ENCODE results near the gene PRKCH.

DNA sequence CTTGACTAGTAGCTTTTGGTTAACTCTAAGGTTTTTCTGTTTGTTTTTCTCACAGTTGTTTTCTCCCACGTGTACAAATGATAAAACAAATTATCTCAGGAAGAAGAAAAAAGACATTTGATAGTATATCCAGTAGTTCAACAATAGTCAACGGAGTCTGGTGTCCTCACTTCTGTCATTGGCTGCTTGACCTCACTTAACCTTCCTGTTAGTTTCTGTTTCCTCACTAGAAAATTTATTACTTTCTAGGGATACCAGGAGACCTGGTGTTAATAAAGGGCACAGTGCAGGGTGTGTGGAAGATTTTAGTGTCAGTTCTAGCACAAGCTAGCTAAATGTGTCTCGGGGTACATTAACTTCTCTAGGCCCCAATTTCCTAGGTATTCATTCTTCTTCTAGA lies 116.0 kb downstream of the PRKCH start:
- TF ChIP-seq, protein P1, sequence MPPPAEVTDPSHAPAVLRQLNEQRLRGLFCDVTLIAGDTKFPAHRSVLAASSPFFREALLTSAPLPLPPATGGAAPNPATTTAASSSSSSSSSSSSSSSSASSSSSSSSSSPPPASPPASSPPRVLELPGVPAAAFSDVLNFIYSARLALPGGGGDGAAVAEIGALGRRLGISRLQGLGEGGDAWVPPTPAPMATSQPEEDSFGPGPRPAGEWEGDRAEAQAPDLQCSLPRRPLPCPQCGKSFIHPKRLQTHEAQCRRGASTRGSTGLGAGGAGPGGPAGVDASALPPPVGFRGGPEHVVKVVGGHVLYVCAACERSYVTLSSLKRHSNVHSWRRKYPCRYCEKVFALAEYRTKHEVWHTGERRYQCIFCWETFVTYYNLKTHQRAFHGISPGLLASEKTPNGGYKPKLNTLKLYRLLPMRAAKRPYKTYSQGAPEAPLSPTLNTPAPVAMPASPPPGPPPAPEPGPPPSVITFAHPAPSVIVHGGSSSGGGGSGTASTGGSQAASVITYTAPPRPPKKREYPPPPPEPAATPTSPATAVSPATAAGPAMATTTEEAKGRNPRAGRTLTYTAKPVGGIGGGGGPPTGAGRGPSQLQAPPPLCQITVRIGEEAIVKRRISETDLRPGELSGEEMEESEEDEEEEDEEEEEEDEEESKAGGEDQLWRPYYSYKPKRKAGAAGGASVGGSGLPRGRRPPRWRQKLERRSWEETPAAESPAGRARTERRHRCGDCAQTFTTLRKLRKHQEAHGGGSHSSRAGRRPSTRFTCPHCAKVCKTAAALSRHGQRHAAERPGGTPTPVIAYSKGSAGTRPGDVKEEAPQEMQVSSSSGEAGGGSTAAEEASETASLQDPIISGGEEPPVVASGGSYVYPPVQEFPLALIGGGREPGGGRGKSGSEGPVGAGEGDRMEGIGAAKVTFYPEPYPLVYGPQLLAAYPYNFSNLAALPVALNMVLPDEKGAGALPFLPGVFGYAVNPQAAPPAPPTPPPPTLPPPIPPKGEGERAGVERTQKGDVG (CRISPR knock-in tag; IDR thresholded peaks at IDR 0.05) = no peak
- no peak for TF ChIP-seq KDM1A (IDR thresholded peaks at IDR 0.05; ENCODE audit: borderline replicate concordance)
- TF ChIP-seq POU2F2 (IDR thresholded peaks at IDR 0.05; ENCODE audit: borderline replicate concordance, low read depth, low read length) = no peak
- TF ChIP-seq ETV6 (conservative IDR thresholded peaks at IDR 0.05 in 1 of 2, IDR thresholded peaks at IDR 0.05 in 1 of 2; ENCODE audit: borderline replicate concordance in 1 of 2, low read depth in 1 of 2) = no peak
- TF ChIP-seq, protein P2, sequence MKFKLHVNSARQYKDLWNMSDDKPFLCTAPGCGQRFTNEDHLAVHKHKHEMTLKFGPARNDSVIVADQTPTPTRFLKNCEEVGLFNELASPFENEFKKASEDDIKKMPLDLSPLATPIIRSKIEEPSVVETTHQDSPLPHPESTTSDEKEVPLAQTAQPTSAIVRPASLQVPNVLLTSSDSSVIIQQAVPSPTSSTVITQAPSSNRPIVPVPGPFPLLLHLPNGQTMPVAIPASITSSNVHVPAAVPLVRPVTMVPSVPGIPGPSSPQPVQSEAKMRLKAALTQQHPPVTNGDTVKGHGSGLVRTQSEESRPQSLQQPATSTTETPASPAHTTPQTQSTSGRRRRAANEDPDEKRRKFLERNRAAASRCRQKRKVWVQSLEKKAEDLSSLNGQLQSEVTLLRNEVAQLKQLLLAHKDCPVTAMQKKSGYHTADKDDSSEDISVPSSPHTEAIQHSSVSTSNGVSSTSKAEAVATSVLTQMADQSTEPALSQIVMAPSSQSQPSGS (IDR thresholded peaks at IDR 0.05; ENCODE audit: low read length) = no peak
- TF ChIP-seq ESRRA (IDR thresholded peaks at IDR 0.05; ENCODE audit: low read length) = no peak
- no peak for TF ChIP-seq FOXK2 (IDR thresholded peaks at IDR 0.05)
- no peak for TF ChIP-seq TAF1 (IDR thresholded peaks at IDR 0.05; ENCODE audit: borderline replicate concordance, low read depth, low read length)
- TF ChIP-seq HDAC6 (IDR thresholded peaks at IDR 0.05; ENCODE audit: unreplicated experiment) = no peak
- TF ChIP-seq ZSCAN29 (IDR thresholded peaks at IDR 0.05) = no peak
- TF ChIP-seq RAD21 (IDR thresholded peaks at IDR 0.05; ENCODE audit: insufficient read depth, low read depth, low read length) = no peak
- TF ChIP-seq, protein P3, sequence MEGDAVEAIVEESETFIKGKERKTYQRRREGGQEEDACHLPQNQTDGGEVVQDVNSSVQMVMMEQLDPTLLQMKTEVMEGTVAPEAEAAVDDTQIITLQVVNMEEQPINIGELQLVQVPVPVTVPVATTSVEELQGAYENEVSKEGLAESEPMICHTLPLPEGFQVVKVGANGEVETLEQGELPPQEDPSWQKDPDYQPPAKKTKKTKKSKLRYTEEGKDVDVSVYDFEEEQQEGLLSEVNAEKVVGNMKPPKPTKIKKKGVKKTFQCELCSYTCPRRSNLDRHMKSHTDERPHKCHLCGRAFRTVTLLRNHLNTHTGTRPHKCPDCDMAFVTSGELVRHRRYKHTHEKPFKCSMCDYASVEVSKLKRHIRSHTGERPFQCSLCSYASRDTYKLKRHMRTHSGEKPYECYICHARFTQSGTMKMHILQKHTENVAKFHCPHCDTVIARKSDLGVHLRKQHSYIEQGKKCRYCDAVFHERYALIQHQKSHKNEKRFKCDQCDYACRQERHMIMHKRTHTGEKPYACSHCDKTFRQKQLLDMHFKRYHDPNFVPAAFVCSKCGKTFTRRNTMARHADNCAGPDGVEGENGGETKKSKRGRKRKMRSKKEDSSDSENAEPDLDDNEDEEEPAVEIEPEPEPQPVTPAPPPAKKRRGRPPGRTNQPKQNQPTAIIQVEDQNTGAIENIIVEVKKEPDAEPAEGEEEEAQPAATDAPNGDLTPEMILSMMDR (IDR thresholded peaks at IDR 0.05 in 2 of 3, conservative IDR thresholded peaks at IDR 0.05 in 1 of 3; ENCODE audit: control insufficient read depth in 2 of 3, extremely low read depth in 1 of 3, insufficient read depth in 1 of 3, low read depth in 3 of 3, low read length in 3 of 3) = no peak

All from GM12878 (cell line).